Erythroblast (primary cell): ENCODE measurements around the gene CDC6.
"Not testable (repeated sequence)": the region's sequence is repeated elsewhere in the genome, so short reads cannot be mapped to it uniquely, and the experiment has no call there.

Experiments used
- GATA1 ChIP-seq: IDR thresholded peaks from 2 replicates; pipeline ENCODE4 v1.6.1; 2011; ENCODE audit warnings: low read depth, mild to moderate bottlenecking, control low read depth, low read length, moderate library complexity
- POLR2A ChIP-seq: IDR thresholded peaks from 2 replicates; pipeline ENCODE4 v1.6.1; 2011; ENCODE audit warnings: mild to moderate bottlenecking, low read length

DNA sequence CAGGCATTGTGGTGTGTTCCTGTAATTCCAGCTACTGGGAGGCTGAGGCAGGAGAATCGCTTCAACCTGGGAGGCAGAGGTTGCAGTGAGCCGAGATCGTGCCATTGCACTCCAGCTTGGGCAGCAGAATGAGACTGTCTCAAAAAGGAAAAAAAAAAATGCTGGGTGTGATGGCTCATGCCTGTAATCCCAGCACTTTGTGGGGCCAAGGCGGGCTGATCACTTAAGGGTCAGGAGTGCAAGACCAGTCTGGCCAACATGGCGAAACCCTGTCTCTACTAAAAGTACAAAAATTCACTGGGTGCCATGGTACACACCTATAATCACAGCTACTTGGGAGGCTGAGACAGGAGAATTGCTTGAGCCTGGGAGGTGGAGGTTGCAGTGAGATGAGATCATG, 17.2 kb downstream of the CDC6 start:
- not testable (repeated sequence) for TF ChIP-seq POLR2A, GATA1
